Activated CD4-positive, alpha-beta T cell treated with anti-CD3 and anti-CD28 coated beads, Interleukin-2, amount 10 ng/mL, durations not matched to agents 7 days and 5 days (primary cell): Measurements from ENCODE around the gene SNX3. TPM values are rescaled to one million over a fixed set of nuclear protein-coding genes. Genes with fewer than 3 reads are reported as not detected.

Experiments used
- CTCF ChIA-PET: fragments of 350-600 bp; sonication (Branson Sonifier 250); formaldehyde crosslinking; loops from one replicate; lab custom pipeline; 2021; ENCODE audit warnings: antibody characterized with exemption; lab: Charles Lee
- POLR2A ChIA-PET: fragments of 350-600 bp; sonication (Branson Sonifier 250); formaldehyde crosslinking; loops from one replicate; lab custom pipeline; 2021; ENCODE audit warnings: antibody characterized with exemption; lab: Charles Lee
- DNase-seq: peaks from one replicate; pipeline ENCODE4 v3.0.0-alpha.2; 2020
- H3K27ac Mint-ChIP-seq: one replicate; pipeline ENCODE4 v1.8.0; 2021; ENCODE audit warnings: mild to moderate bottlenecking, moderate library complexity, mixed read lengths
- H3K27me3 Mint-ChIP-seq: one replicate; pipeline ENCODE4 v1.8.0; 2021; ENCODE audit warnings: mixed read lengths
- H3K36me3 Mint-ChIP-seq: one replicate; pipeline ENCODE4 v1.8.0; 2021; ENCODE audit warnings: low read depth, mixed read lengths
- H3K4me1 Mint-ChIP-seq: one replicate; pipeline ENCODE4 v1.8.0; 2021; ENCODE audit warnings: mixed read lengths
- H3K4me3 Mint-ChIP-seq: one replicate; pipeline ENCODE4 v1.8.0; 2021; ENCODE audit warnings: mild to moderate bottlenecking, moderate library complexity, mixed read lengths
- H3K9me3 Mint-ChIP-seq: one replicate; pipeline ENCODE4 v1.8.0; 2021; ENCODE audit warnings: mixed read lengths
- total RNA-seq, 2 experiments: library from RNA; stranded (reverse); gene quantifications; one replicate each; pipeline ENCODE4 v1.2.3, GENCODE V29; 2021

Gene SNX3
- total RNA-seq, 2 experiments from 2014 or later = 84.6 to 116 TPM

DNA sequence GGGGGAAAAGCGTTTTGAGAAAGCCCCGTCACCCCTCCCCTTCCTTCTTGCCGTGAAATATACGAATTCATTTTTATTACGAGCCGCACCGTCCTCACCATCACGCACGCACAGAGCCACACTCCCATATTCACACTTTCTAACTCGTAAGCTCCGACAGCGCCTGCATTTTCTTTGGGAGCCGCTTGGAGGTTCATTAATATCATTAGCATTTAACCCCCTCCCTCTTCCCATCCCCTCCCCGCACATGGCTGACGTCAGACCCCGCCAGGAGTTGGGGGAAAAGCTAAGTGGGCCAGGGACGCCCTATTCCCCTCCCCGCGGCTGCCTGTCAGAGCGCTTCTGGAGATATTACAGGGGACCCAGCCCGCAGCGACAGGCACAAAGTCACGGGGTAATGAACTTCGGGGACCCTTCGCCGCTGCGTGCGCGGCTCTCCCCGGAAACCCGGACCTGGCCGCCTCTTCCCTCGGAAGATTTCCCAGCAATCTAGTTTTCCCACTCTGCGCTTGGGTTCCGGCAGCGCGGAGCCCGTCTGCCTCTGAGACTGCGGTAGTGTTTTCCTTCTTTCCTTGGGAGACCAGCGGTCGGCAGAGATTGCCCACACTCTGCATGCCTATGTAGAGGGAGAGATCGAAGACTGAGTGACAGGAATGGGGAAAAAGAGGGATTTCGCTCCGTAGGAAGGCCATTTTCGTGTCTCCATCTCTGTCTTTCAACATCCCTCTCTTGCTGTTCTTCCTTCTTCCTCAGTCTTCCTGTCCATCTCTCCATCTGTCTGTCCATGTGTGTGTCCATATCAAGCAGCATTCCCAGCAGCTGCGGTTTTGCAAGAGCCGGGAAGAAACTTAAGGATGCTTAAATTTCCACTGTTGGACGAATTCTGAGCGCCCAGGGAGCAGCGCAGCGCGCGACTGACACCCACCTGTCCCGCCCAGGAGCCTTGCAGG is 94.9 kb downstream of the SNX3 start, which contains the start of gene NR2E1:
Gene NR2E1 (plus strand): TSS at position 309 of the 950 bp plus-strand sequence. CDS start 744 bp downstream, outside the sequence.
- no peaks in the 10 kb centered on the region for H3K9me3 Mint-ChIP-seq
- peaks cover 30% of the 10 kb centered on the region for H3K4me1 Mint-ChIP-seq
- ChIA-PET POLR2A (no interaction called here), CTCF (interaction anchor here (2.1 kb wide), 1 partner anchor 51 kb away, joined by 7 read pairs; no protein-coding TSS in a partner anchor)
- H3K36me3 Mint-ChIP-seq = peaks cover 3% of the 10 kb centered on the region
- H3K27me3 Mint-ChIP-seq = peaks cover 94% of the 10 kb centered on the region
- peak within 1 kb of the TSS; percentile 69 for H3K27ac Mint-ChIP-seq
- H3K4me3 Mint-ChIP-seq = peak within 1 kb of the TSS; percentile 48
- DNase-seq = no peak

DNA sequence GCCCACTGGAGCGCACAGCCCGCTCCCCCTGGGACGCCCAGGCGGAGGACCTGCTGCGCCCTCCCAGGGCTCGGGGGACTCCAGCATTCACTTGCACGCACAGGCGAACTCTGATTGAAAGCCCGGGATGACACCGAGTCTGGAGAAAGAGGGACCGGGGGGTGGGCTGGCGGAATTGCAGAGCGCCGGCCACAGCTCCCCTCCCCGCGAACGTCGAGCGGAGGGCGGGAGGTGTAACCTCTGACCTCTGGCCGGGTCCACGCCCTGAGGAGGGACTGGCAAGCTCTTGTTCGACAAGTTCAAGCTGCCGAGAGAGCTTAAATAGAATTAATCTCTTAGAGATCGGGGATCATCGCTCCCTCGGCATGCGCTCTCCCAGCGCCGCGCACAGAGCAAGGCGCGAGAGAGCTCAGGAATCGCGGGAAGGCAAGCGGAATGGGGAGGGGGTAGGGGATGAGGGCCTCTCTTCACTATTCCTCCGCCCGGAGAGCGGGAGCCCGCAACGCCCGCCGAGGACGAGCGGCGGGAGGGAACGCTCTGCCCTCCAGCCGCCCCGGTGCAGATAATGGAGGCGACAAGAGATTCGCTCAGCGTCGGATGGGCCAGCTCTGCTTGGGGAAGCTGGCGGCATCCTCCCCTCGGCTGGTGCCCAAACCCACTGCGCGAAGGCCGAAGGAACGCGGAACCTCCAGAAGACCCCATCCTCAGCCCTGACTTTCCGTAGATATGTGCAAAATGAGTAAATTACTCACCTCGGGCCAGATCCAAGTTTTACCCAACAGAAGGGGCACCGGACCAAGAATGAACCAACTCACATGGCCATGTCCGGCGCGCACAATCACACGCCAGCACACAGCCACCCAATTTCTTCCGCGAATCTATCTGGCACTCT is 95.8 kb downstream of the SNX3 start:
- CTCF ChIA-PET = interaction anchor here (0.9 to 2.1 kb wide), 3 partner anchors 9 to 50 kb away, joined by 4 to 7 read pairs (median 4); no protein-coding TSS in a partner anchor
- H3K27ac Mint-ChIP-seq = peak overlapping the region; percentile 69

DNA sequence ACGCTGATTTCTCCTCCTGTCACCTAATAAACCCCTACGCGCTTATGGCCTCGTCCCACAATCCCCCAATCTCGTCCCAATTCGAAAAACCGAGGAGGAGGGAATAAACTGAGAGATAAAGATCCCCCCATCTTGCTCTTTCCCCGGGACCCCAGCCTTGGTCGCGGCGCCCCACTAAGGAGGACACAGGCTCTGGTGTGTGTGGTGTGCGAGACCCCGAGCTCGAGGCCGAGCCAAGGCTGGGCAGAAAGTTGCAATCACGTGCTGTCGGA is 96.4 kb downstream of the SNX3 start:
- Mint-ChIP-seq H3K4me1 (peaks cover 30% of the 10 kb centered on the region), H3K4me3 (peak overlapping the region; percentile 22), H3K36me3 (peaks cover 1% of the 10 kb centered on the region), H3K9me3 (no peaks in the 10 kb centered on the region), H3K27ac (peak overlapping the region; percentile 50), H3K27me3 (peaks cover 97% of the 10 kb centered on the region)
- ChIA-PET CTCF (interaction anchor here (0.9 to 2.1 kb wide), 3 partner anchors 9 to 50 kb away, joined by 4 to 7 read pairs (median 4); no protein-coding TSS in a partner anchor), POLR2A (no interaction called here)
- DNase-seq = no peak

More for the DNA sequence above, 95.8 kb downstream of the SNX3 start:
- peaks cover 1% of the 10 kb centered on the region for H3K36me3 Mint-ChIP-seq
- no peaks in the 10 kb centered on the region for H3K9me3 Mint-ChIP-seq
- DNase-seq = no peak
- peaks cover 96% of the 10 kb centered on the region for H3K27me3 Mint-ChIP-seq
- H3K4me1 Mint-ChIP-seq = peaks cover 30% of the 10 kb centered on the region
- H3K4me3 Mint-ChIP-seq = peak overlapping the region; percentile 48
- POLR2A ChIA-PET = no interaction called here

DNA sequence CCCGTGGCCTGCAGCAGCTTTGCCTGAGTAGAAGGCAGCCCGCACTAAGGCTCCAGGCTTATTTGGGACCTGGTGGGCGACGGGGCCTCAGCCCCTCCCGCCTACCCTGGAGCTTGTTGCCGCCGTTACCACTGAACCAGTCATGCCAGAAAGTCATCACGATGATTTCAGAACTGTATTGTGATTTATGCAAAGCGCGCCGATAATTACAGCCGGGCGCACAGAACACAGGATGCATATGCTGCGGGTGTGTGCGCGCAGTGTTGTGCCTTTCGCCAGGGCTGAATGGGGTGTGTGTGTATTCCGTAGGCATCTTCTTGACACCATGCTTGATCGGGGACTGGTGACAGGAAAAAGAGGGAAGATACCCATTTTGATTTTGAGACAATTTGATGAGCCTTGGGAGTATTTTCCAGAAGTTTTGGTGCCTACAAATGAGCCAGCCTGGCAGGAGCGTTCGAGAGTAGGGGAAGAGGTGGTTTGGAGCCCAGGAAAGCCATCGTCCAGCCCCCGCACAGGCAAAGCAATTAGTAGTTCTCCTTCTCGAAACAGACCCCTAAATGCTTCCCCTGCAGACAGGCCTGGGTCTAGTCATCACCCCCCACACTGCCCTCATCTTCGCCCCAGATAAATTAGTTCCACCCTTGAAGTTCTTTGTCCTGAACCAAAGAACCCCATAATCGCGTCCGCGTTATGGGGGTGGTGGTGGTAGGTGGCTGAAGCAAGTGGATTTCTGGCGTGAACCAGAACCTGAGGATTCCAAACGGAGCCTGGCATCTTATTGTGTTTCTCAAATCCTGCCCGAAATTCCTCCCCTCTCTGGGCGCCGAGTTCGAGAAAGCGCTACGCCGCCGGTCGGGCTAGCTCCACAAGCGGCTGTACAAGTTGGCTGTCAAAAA is 96.9 kb downstream of the SNX3 start:
- peaks cover 26% of the 10 kb centered on the region for H3K4me1 Mint-ChIP-seq
- H3K9me3 Mint-ChIP-seq = no peaks in the 10 kb centered on the region
- peak overlapping the region; percentile 22 for H3K4me3 Mint-ChIP-seq
- peaks cover 97% of the 10 kb centered on the region for H3K27me3 Mint-ChIP-seq
- POLR2A ChIA-PET = interaction anchor here (0.6 kb wide), 1 partner anchor 719 kb away, joined by 5 read pairs; no protein-coding TSS in a partner anchor
- CTCF ChIA-PET = interaction anchor here (1.0 to 2.1 kb wide), 3 partner anchors 8 to 49 kb away, joined by 3 to 7 read pairs (median 4); no protein-coding TSS in a partner anchor
- H3K36me3 Mint-ChIP-seq = peaks cover 1% of the 10 kb centered on the region
- no peak for DNase-seq
- peak overlapping the region; percentile 50 for H3K27ac Mint-ChIP-seq

DNA sequence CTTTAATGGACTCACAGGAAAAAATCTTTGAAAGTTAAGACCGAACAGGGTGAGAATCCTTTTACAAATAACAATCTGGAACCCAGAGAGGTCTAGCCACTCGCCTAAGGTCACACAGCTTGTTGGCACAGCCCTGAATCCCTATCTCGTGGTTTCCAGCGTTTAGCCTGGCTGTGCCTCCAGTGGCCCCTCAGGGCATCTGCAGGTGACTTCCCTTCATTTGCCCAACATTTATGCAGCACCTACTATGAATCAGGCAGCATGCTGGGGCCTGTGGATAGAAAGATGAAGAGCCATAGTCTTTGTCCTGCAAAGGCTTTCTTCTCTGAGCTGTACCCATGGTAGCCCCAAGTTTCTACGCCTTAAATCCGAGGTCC is 97.6 kb downstream of the SNX3 start:
- no peak for DNase-seq
- Mint-ChIP-seq H3K4me1 (peaks cover 27% of the 10 kb centered on the region), H3K4me3 (no peak overlapping the region), H3K27ac (no peak overlapping the region), H3K27me3 (peaks cover 98% of the 10 kb centered on the region), H3K36me3 (peaks cover 2% of the 10 kb centered on the region), H3K9me3 (no peaks in the 10 kb centered on the region)
- ChIA-PET CTCF (interaction anchor here (1.0 to 1.6 kb wide), 2 partner anchors 9 to 10 kb away, joined by 3 to 4 read pairs; no protein-coding TSS in a partner anchor), POLR2A (interaction anchor here (0.6 kb wide), 1 partner anchor 719 kb away, joined by 5 read pairs; no protein-coding TSS in a partner anchor)

DNA sequence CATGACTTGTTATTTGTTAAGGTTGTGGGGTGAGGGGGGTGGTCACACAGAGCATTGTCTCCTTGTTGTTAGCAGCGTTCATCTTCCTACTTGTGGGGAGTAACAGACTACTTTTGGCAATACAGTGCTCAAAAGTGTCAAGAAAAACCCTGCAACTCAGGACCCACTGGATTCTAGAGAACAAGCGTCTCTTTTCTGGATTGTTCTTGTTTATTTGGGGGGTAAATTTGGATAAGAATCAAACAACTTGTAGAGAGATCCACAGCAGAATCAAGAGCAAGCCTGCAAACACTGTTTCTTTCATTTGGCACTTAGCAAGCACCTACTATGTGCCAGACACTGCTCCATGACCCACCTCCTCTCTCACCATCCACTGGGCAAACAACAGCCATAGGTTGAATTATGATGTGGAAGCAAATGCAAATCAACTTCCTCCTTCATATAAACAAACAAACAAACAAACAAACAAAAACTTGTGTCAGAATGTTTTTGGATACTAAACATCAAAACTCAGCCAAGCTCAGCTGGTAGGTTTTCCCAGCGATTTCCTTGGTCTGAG is 99.0 kb downstream of the SNX3 start:
- ChIA-PET POLR2A (no interaction called here), CTCF (interaction anchor here (1.6 kb wide), 1 partner anchor 10 kb away, joined by 4 read pairs; no protein-coding TSS in a partner anchor)
- peaks cover 20% of the 10 kb centered on the region for H3K4me1 Mint-ChIP-seq
- no peak overlapping the region for H3K27ac Mint-ChIP-seq
- no peak for DNase-seq
- H3K4me3 Mint-ChIP-seq = no peak overlapping the region
- peaks cover 91% of the 10 kb centered on the region for H3K27me3 Mint-ChIP-seq
- H3K36me3 Mint-ChIP-seq = peaks cover 5% of the 10 kb centered on the region
- H3K9me3 Mint-ChIP-seq = no peaks in the 10 kb centered on the region

Other genes starting within 250 kb of the SNX3 start
- 10 to 100 TPM; 25.7 to 28.2 TPM for gene OSTM1, start 186.3 kb downstream of the SNX3 start, total RNA-seq
- not detected for gene NR2E1, start 95.0 kb downstream of the SNX3 start, total RNA-seq
- 1 to 10 TPM; 5.7 to 5.9 TPM for gene AFG1L, start 34.0 kb upstream of the SNX3 start, total RNA-seq